Activated T-cell treated with anti-CD3 and anti-CD28 coated beads, Interleukin-2, amount 50 U/mL, for 48 hours (primary cell): ENCODE results near the gene CDADC1.
"Not testable (repeated sequence)": the region's sequence is repeated elsewhere in the genome, so short reads cannot be mapped to it uniquely, and the experiment has no call there.

Experiments used
- DNase-seq, 2 experiments: peaks; one replicate each; pipeline ENCODE4 v3.0.0-alpha.2; 2020

Gene CDADC1

DNA sequence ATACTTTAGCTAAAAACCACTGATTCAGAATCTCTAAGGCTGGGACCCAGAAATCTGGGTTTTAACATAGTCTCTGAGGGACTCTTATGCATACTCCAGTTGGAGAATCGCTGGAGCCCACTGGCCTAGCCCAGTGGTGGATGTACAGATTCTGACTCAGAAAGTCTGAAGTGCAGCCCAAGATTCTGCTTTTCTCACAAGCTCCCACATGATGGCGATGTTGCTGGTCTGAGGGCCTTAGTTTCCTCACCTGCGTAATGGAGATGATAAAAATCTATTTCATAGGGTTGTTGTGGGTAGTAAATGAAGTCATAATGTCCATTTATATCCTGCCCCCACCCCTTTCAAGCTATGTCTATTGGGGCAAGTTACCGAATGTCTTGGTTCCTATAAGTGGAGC, 7.7 kb upstream of the CDADC1 start:
- DNase-seq: peak; percentile 53 to 58

- DNase-seq: no peak
These were observed 6.4 kb upstream of the CDADC1 start for GRCh38 chr13:49241296-49241695.

GRCh38 chr13:49245101-49245500, 2.6 kb upstream of the CDADC1 start:
- no peak for DNase-seq

DNA sequence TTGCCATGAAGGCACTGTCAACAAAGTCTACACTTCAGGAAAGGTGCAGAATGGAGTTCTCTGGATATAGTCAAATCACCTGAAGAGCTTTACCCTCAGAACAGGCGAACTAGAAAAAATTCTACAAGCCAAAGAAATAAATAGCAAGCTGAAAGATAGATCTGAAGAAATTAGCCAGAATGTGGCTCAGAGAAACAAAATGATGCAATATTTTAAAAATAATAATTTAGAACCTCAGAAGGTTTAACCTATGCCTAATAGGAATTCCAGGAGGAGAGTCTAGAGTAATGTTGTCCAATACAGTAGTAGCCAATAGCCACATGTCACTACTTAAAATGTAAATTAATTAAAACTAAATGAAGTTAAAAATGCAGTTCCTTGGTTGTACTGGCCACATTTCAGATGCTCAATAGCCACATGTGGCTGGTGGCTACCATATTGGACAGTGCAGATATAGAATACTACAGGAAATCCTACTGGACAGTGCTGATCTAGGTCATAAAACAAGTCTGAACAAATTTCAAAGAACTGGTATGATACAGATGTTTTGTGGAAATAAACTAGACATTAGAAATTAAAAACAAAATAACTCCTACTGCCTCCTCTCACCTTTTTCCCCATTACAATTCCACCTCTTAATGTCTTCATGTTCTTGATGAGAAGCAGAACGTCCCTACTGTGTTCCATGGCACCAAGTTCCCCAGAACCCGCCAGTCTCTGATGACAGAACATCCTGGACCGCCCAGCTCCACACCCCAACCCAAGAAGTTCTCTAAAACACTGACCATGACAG, 679 bp upstream of the CDADC1 start:
- DNase-seq: no peak

DNA sequence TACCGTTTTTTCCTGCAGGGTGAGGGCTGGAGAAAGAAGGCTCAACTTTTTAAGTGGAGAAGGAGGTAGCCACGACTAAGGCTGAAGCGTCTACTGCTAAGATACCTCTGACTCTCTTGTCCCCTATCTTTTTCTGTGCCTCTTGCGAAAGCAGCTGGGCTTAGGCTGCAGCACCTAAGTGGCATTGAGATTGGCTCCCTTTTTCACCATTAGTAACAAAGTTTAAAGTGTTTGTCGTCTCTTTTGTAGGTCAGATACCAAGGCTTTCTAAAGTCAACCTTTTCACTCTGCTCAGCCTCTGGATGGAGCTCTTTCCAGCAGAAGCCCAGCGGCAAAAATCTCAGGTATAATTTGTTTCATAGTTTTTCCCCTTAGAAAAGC, 887 bp downstream of the CDADC1 start:
- no peak for DNase-seq

DNA sequence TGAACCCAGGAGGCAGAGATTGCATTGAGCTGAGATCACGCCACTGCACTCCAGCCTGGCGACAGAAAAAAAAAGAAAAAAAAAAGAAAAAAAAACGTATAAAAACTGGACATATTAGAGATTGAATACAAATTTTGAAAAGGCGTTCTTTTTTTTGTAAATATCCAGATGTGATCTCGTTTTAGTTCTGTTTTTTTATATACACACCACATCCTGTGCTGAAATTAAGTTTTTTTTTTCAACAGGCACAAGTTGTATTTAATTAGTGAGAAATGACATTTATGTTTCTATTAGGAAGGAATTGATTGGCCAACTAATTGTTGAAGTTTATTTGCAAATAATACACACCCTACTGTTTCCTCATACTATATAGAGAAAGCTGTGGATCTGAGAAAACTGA, 3.6 kb downstream of the CDADC1 start:
- no peak for DNase-seq

- DNase-seq: no peak
These were observed 5.6 kb downstream of the CDADC1 start for GRCh38 chr13:49253310-49253709.

- no peak for DNase-seq
These were observed 6.3 kb downstream of the CDADC1 start for GRCh38 chr13:49254007-49254406.

DNA sequence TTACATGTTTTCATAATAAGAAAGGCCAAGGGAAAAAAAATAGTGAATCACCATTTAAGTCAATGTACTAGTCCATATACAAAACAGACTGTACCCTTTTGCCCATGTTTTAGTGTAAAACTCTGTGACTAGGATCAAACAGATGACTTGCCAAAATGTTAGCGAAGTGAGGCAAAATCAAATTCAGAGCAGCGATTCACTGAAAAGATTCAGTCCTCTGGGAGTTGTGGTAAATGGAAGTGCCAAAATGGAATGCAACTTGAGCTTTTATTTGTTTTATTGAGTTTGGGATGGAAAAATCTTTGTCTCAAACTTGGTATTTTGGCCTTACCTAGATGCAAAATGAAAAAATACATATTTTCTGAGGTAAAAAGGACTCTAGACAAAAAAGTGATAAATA, 9.1 kb downstream of the CDADC1 start:
- DNase-seq: no peak

- DNase-seq: no peak
These were observed 10.5 kb downstream of the CDADC1 start for GRCh38 chr13:49258089-49258796.

DNA sequence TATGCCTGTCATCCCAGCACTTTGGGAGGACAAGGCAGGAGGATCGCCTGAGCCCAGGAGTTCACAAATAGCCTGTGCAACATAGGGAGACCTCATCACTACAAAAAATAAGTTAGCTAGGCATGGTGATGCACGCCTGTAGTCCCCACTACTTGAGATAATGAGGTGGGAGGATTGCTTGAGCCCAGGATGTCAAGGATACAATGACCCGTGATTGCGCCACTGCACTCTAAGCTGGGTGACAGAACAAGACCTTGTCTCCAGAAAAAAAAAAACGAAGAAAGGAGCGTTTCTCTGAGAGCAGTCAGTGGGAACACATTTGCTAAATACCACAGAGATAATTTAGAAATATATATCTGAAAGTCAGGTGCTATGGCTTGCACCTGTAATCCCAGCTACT, 11.9 kb downstream of the CDADC1 start:
- no peak for DNase-seq

- DNase-seq: peak in 1 of 2 experiments; percentile 26
These were observed 14.9 kb downstream of the CDADC1 start for GRCh38 chr13:49262634-49263033.

- no peak for DNase-seq
These were observed 18.1 kb downstream of the CDADC1 start for GRCh38 chr13:49265822-49266221.

DNA sequence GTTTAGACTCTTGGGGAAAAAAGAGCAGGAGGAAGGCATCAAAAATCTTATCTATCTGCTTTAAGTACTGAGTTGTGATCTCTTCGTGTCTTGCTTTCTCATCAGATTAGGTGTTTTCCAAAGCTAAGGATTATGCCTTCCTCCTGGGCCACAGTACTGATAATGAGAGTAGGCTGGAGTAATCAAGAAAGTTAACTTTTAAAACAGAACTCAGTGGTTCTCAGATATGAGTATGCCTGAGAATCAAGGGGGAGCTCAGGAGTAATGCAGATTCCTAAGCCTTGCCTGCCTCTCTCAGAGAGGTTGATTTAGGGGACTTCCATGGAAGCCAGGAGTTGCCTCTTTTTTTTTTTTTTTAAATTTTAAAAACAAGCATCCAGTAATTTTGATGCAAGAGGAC, 23.5 kb downstream of the CDADC1 start:
- DNase-seq: no peak

- no peak for DNase-seq
These were observed 24.6 kb downstream of the CDADC1 start for GRCh38 chr13:49272296-49272695.

DNA sequence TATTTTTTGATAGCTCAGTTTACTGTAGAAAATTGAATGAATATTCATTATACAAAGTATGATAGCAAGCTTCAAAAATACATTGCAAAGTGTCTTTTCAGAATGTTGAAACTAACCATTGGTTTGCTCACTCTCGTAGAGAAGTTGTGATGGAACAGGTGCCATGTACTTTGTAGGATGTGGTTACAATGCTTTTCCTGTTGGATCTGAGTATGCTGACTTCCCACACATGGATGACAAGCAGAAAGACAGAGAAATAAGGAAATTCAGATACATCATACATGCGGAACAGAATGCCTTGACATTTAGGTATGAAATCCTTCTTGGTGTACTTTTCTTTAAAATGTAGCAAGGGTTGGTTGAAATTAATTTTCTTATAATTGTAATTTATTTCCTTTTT, 30.5 kb downstream of the CDADC1 start:
- DNase-seq: no peak

GRCh38 chr13:49279112-49279511, 31.4 kb downstream of the CDADC1 start:
- no peak for DNase-seq

DNA sequence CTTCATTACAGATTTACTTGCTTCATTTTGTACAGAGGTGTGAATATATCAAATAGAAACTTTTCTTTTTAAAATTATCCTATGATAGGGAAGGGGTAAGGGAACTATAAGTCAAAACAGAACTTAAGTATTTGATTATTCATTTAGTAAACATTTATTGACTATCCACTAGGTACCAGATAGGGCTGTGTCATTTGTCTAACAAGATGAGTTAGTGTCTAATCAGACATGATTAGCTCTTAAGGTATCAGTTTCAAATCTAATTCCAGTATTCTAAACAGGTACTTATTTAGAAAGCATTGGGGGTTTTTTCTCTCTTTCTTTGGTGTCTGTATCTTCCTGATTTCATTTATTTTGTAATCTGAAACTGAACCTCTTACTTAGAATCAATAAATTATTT, 32.2 kb downstream of the CDADC1 start:
- no peak for DNase-seq

DNA sequence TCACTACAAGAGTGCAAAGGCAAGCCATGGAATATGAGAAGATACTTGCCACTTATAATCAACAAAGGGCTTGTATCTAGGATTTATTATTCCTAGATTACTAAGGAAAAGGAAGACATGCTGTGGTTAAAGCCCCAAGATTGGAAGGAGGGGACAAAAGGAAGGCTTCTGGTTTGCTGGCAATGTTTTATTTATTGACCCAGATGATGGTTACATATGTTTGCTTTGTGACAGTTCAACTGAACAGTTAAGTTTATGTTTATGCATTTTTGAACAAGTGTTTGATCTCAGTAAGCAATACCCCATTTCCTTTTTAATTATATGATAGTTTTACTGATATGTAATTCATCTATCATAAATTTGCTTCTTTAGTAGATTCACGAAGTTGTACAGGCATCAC, 40.3 kb downstream of the CDADC1 start:
- no peak for DNase-seq

DNA sequence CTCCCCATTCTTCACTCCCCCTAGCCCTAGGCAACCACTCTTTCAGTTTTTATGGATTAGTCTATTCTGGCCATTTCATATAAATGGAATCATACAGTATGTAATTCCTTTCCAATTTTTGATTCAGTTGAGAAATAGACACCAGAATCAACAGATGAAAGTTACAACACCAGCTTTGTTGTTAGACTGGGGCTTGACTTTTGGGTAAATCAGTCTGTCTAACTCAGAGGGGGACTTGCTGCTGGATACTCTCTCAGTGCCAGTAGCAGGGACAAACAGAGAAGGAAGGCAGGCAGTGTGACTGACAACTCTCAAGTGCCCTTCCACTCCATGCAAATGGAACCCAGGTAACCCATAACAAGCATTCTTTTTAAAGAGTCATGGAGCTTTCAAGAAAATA, 40.7 kb downstream of the CDADC1 start:
- DNase-seq: no peak

DNA sequence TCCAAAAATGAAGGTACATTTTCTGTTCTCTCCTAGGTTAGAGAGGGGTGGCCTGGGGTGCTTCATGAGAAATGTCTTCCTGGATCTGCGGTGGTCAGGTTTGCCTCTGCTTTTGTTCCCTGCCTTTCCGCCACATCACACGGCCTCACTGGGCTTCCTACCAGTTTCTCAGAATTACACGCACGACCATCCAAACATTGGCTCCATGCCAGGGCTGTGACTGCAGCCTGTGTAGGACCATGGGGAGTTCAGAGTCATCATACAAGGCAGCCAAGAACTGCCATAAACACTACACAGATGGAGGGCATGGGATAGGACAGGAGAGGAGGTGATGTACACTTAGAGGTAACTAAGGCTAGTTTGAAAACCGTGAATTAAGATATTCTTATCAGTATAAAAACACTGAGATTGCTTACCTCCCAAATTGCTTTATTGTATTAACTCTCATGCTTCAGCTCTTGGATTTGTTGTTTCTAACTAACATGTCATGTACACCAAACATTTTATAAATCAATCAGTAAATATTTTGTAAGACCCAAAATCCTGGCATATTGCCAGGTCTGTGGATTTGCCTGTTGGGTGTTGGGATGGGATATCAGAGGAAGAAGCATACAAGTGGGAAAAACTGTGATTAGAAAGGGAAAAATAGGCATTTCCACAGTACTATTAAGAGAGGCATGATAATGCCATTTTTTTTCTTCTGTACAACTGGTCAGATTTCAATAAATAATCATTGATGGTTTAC, 45.2 kb downstream of the CDADC1 start:
- peak in 1 of 2 experiments; percentile 44 for DNase-seq

- not testable (repeated sequence) for DNase-seq
These were observed 47.0 kb downstream of the CDADC1 start for GRCh38 chr13:49294723-49295122.

DNA sequence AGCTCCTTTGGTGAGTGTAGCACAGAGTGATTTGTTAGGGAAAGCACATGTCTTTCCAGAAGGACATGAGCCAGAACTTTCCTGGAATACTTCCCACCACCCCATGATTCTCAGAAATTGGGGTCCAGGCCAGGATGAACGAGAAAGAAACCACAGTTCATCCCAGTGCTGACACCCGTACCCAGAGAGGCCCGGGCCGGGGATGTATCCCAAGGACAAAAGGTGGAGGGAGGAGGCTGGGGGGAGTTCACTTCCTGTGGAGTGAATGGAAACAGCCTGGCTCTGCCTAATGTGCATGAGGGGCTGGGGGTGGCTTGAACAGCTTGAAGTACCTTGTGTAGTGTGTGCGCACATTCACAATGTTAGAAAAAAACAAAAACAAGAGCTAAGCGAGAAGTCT, 47.5 kb downstream of the CDADC1 start:
- DNase-seq: no peak

GRCh38 chr13:49296659-49297058, 48.9 kb downstream of the CDADC1 start:
- no peak for DNase-seq
